ENCODE measurements around the gene BAZ2B. TPM values are rescaled to one million over a fixed set of nuclear protein-coding genes. Genes with fewer than 3 reads are reported as not detected.

Gene BAZ2B
- total and polyA plus RNA-seq, 9 of the 15 experiments (the other 6 are each of a cell fraction or from before 2014, with no cell fraction given), result 7.5 to 38.6 (median 19.8) TPM

- TF ChIP-seq ZNF212 (CRISPR knock-in tag; IDR thresholded peaks at IDR 0.05) (no peak), ZNF280B (CRISPR knock-in tag; IDR thresholded peaks at IDR 0.05) (no peak), USF2 (CRISPR knock-in tag; IDR thresholded peaks at IDR 0.05) (no peak), NR0B1 (IDR thresholded peaks at IDR 0.05; ENCODE audit: partially characterized antibody) (no peak), NR2C2 (CRISPR knock-in tag; IDR thresholded peaks at IDR 0.05) (no peak), NR2C2 (tag; IDR thresholded peaks at IDR 0.05) (no peak), ATF3 (IDR thresholded peaks at IDR 0.05) (peak; percentile 66; the same call in 1 of the 2 replicates), ATF3 (CRISPR knock-in tag; conservative IDR thresholded peaks at IDR 0.05) (no peak)
Measured at GRCh38 chr2:159446817-159447216, 169.5 kb downstream of the BAZ2B start (continued).

Data from K562 (cell line).